SK-N-SH (cell line): ENCODE results near the gene FSD2. TPM values are rescaled to one million over a fixed set of nuclear protein-coding genes. Genes with fewer than 3 reads are reported as not detected.

Experiments
- CTCF ChIA-PET: fragments of 300-600, 350-600 bp; formaldehyde crosslinking; extraction: SDS; loops from one replicate; lab custom pipeline; 2021; lab: Yijun Ruan, JAX
- POLR2A ChIA-PET: fragments of 350-600 bp; sonication (Branson Sonifier 250); formaldehyde crosslinking; extraction: SDS; loops from one replicate; lab custom pipeline; 2020; ENCODE audit warnings: antibody characterized with exemption, inconsistent platforms; lab: Yijun Ruan, JAX
- DNase-seq: peaks from one replicate; pipeline ENCODE4 v3.0.0; 2012
- H2AFZ ChIP-seq: fragments of 200-600 bp; sonication (generic); 2 replicates; pipeline ENCODE4 v1.8.1; 2016; ENCODE audit warnings: antibody characterized with exemption, mild to moderate bottlenecking, low read depth
- H3F3A ChIP-seq: fragments of 200-600 bp; sonication (generic); replicated peaks from 2 replicates; pipeline ENCODE3; 2016; ENCODE audit warnings: antibody characterized with exemption, mild to moderate bottlenecking; ENCODE audit not compliant: insufficient read depth
- H3K27ac ChIP-seq, 2 experiments: fragments of 200-500 bp in 1 of 2; fragments of 200-600 bp in 1 of 2; sonication (Bioruptor generic) in 1 of 2; sonication (generic), shearing (Covaris generic) in 1 of 2; 2 replicates each; pipeline versions ENCODE4 v1.5.1 to v1.6.1; 2014 to 2016; ENCODE audit warnings: low read depth in 2 of 2, inconsistent platforms in 1 of 2, low read length in 1 of 2, mild to moderate bottlenecking in 1 of 2, mixed read lengths in 1 of 2
- H3K27me3 ChIP-seq: fragments of 200-600 bp; sonication (generic), shearing (Covaris generic); 2 replicates; pipeline ENCODE4 v1.6.1; 2016; ENCODE audit warnings: mixed run types; ENCODE audit not compliant: insufficient read depth
- H3K36me3 ChIP-seq, 2 experiments: fragments of 200-500 bp in 1 of 2; fragments of 200-600 bp in 1 of 2; sonication (Bioruptor generic) in 1 of 2; sonication (generic) in 1 of 2; replicated peaks in 1 of 2; 2 replicates each; pipeline versions ENCODE3 to v1.5.1; 2014 to 2016; ENCODE audit warnings: low read length in 1 of 2, mild to moderate bottlenecking in 1 of 2; ENCODE audit not compliant: insufficient read depth in 2 of 2, control insufficient read depth in 1 of 2
- H3K4me1 ChIP-seq, 2 experiments: fragments of 200-500 bp in 1 of 2; fragments of 200-600 bp in 1 of 2; sonication (Bioruptor generic) in 1 of 2; sonication (generic), shearing (Covaris generic) in 1 of 2; 2 replicates each; pipeline versions ENCODE4 v1.5.1 to v1.6.1; 2014 to 2016; ENCODE audit warnings: low read depth in 1 of 2, low read length in 1 of 2, mixed run types in 1 of 2; ENCODE audit not compliant: insufficient read depth in 2 of 2, control insufficient read depth in 1 of 2
- H3K4me2 ChIP-seq: fragments of 200-600 bp; sonication (generic), shearing (Covaris generic); 2 replicates; pipeline ENCODE4 v1.6.1; 2017; ENCODE audit warnings: mixed run types
- H3K4me3 ChIP-seq, 2 experiments: fragments of 200-500 bp in 1 of 2; fragments of 200-600 bp in 1 of 2; sonication (Bioruptor generic) in 1 of 2; sonication (generic), shearing (Covaris generic) in 1 of 2; 2 replicates each; pipeline versions ENCODE4 v1.5.1 to v1.8.1; 2014 to 2016; ENCODE audit warnings: low read depth in 2 of 2, inconsistent platforms in 1 of 2, low read length in 1 of 2, mild to moderate bottlenecking in 1 of 2, mixed read lengths in 1 of 2, moderate library complexity in 1 of 2
- H3K79me2 ChIP-seq: fragments of 200-600 bp; sonication (generic); 2 replicates; pipeline ENCODE4 v1.8.1; 2017; ENCODE audit warnings: mild to moderate bottlenecking; ENCODE audit not compliant: insufficient read depth
- H3K9ac ChIP-seq: fragments of 200-600 bp; sonication (generic); 2 replicates; pipeline ENCODE4 v1.6.1; 2017; ENCODE audit warnings: mixed run types
- H3K9me2 ChIP-seq: fragments of 200-600 bp; sonication (generic); 2 replicates; pipeline ENCODE4 v1.6.1; 2017; ENCODE audit warnings: mixed run types
- H3K9me3 ChIP-seq: fragments of 200-600 bp; sonication (generic); 2 replicates; pipeline ENCODE4 v1.6.1; 2017; ENCODE audit warnings: mixed run types, mild to moderate bottlenecking, moderate library complexity
- H4K20me1 ChIP-seq: fragments of 200-600 bp; sonication (generic); 2 replicates; pipeline ENCODE4 v1.6.1; 2017; ENCODE audit warnings: mild to moderate bottlenecking, mixed run types; ENCODE audit not compliant: insufficient read depth
- EZH2phosphoT487 ChIP-seq: fragments of 200-600 bp; sonication (generic); IDR thresholded peaks from 2 replicates; pipeline ENCODE4 v1.6.1; 2017; ENCODE audit warnings: low read depth, mixed run types, mild to moderate bottlenecking, antibody characterized with exemption, moderate library complexity, borderline replicate concordance
- FOXJ3 ChIP-seq: sonication (generic); formaldehyde crosslinking; IDR thresholded peaks from 2 replicates; pipeline ENCODE4 v1.5.1; 2020; ENCODE audit warnings: mild to moderate bottlenecking, missing genetic modification reagents
- GABPA ChIP-seq: IDR thresholded peaks from 2 replicates; pipeline ENCODE4 v1.4.0; 2012; ENCODE audit warnings: low read depth, mild to moderate bottlenecking
- GATA2 ChIP-seq: sonication (generic); formaldehyde crosslinking; IDR thresholded peaks from 2 replicates; pipeline ENCODE4 v1.5.0; 2020; ENCODE audit warnings: mild to moderate bottlenecking, missing genetic modification reagents
- JUND ChIP-seq: IDR thresholded peaks from 2 replicates; pipeline ENCODE4 v1.4.0; 2012
- MEF2A ChIP-seq: IDR thresholded peaks from 2 replicates; pipeline ENCODE4 v1.4.0; 2012; ENCODE audit warnings: low read depth, borderline replicate concordance
- MXI1 ChIP-seq: IDR thresholded peaks from 2 replicates; pipeline ENCODE4 v1.6.1; 2012; ENCODE audit warnings: mild to moderate bottlenecking, low read depth, low read length, improper control_type of control experiment
- NFIC ChIP-seq: IDR thresholded peaks from 2 replicates; pipeline ENCODE4 v1.4.0; 2012; ENCODE audit warnings: borderline replicate concordance
- NRF1 ChIP-seq: IDR thresholded peaks from 2 replicates; pipeline ENCODE4 v1.6.1; 2012; ENCODE audit warnings: low read depth, mild to moderate bottlenecking, low read length
- SIN3A ChIP-seq: IDR thresholded peaks from 2 replicates; pipeline ENCODE4 v1.6.1; 2012; ENCODE audit warnings: low read depth, mild to moderate bottlenecking, low read length, moderate library complexity, borderline replicate concordance
- YY1 ChIP-seq: IDR thresholded peaks from 2 replicates; pipeline ENCODE4 v1.4.0; 2012; ENCODE audit warnings: low read depth, mild to moderate bottlenecking
- WGBS: methylation state at CpG from one replicate; pipeline ENCODE4 v1.1.6; 2017; ENCODE audit warnings: low lambda C conversion rate; 5-methylcytosine and 5-hydroxymethylcytosine counted together
- polyA plus RNA-seq, 3 experiments: library from polyadenylated mRNA; depleted of rRNA; stranded (reverse); fragments of >200 nt; gene quantifications; 2 replicates each; pipeline ENCODE4 v1.2.3, GENCODE V29; 2012
- TF ChIP-seq, protein P1 (sequence below): IDR thresholded peaks from 2 replicates; pipeline ENCODE4 v1.4.0; 2012; ENCODE audit warnings: low read depth, borderline replicate concordance
- TF ChIP-seq, protein P2 (sequence below): fragments of 200-600 bp; sonication (generic); IDR thresholded peaks from 2 replicates; pipeline ENCODE4 v1.6.1; 2017; ENCODE audit warnings: antibody characterized with exemption, mild to moderate bottlenecking, moderate library complexity
- TF ChIP-seq, protein P3 (sequence below): IDR thresholded peaks from 2 replicates; pipeline ENCODE4 v1.4.0; 2012; ENCODE audit warnings: low read depth
- TF ChIP-seq, protein P4 (sequence below): IDR thresholded peaks from 2 replicates; pipeline ENCODE4 v1.6.1; 2012; ENCODE audit warnings: mild to moderate bottlenecking, low read depth, low read length, moderate library complexity
- TF ChIP-seq, protein P5 (sequence below): fragments of 150-350 bp; IDR thresholded peaks from 2 replicates; pipeline ENCODE4 v1.6.1; 2016; ENCODE audit warnings: mild to moderate bottlenecking, low read depth, low read length

Gene FSD2
- polyA plus RNA-seq, 1 of the 3 experiments (the other 2 are of a cell fraction): not detected

DNA sequence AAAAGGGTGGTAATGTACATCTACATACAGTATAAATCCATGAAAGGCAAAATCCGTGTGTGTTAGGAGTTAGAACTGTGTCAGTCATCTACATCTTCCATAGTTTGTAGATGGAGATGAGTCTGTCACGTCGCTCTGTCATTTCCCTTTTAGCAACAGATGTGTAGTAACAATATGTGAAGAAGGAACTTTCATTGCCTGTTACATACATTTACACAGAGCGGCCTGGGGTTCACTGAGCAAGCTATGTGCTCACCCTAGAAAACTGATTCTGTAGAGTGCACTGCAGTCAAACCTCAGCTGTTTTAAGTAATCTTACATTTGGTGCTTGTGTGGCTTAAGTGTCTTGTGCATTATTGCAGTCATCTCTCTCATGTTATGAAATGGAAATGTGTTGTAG is 54.6 kb downstream of the FSD2 start:
- TF ChIP-seq, protein P1, sequence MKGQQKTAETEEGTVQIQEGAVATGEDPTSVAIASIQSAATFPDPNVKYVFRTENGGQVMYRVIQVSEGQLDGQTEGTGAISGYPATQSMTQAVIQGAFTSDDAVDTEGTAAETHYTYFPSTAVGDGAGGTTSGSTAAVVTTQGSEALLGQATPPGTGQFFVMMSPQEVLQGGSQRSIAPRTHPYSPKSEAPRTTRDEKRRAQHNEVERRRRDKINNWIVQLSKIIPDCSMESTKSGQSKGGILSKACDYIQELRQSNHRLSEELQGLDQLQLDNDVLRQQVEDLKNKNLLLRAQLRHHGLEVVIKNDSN: no peak
- TF ChIP-seq JUND (no peak), GATA2 (CRISPR knock-in tag) (no peak), GABPA (no peak), NFIC (no peak), EZH2phosphoT487 (no peak), MEF2A (no peak), NRF1 (no peak), SIN3A (no peak), YY1 (no peak), FOXJ3 (CRISPR knock-in tag) (no peak), MXI1 (no peak)
- TF ChIP-seq, protein P2, sequence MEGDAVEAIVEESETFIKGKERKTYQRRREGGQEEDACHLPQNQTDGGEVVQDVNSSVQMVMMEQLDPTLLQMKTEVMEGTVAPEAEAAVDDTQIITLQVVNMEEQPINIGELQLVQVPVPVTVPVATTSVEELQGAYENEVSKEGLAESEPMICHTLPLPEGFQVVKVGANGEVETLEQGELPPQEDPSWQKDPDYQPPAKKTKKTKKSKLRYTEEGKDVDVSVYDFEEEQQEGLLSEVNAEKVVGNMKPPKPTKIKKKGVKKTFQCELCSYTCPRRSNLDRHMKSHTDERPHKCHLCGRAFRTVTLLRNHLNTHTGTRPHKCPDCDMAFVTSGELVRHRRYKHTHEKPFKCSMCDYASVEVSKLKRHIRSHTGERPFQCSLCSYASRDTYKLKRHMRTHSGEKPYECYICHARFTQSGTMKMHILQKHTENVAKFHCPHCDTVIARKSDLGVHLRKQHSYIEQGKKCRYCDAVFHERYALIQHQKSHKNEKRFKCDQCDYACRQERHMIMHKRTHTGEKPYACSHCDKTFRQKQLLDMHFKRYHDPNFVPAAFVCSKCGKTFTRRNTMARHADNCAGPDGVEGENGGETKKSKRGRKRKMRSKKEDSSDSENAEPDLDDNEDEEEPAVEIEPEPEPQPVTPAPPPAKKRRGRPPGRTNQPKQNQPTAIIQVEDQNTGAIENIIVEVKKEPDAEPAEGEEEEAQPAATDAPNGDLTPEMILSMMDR: no peak
- TF ChIP-seq, protein P3, sequence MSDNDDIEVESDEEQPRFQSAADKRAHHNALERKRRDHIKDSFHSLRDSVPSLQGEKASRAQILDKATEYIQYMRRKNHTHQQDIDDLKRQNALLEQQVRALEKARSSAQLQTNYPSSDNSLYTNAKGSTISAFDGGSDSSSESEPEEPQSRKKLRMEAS: no peak
- TF ChIP-seq, protein P4, sequence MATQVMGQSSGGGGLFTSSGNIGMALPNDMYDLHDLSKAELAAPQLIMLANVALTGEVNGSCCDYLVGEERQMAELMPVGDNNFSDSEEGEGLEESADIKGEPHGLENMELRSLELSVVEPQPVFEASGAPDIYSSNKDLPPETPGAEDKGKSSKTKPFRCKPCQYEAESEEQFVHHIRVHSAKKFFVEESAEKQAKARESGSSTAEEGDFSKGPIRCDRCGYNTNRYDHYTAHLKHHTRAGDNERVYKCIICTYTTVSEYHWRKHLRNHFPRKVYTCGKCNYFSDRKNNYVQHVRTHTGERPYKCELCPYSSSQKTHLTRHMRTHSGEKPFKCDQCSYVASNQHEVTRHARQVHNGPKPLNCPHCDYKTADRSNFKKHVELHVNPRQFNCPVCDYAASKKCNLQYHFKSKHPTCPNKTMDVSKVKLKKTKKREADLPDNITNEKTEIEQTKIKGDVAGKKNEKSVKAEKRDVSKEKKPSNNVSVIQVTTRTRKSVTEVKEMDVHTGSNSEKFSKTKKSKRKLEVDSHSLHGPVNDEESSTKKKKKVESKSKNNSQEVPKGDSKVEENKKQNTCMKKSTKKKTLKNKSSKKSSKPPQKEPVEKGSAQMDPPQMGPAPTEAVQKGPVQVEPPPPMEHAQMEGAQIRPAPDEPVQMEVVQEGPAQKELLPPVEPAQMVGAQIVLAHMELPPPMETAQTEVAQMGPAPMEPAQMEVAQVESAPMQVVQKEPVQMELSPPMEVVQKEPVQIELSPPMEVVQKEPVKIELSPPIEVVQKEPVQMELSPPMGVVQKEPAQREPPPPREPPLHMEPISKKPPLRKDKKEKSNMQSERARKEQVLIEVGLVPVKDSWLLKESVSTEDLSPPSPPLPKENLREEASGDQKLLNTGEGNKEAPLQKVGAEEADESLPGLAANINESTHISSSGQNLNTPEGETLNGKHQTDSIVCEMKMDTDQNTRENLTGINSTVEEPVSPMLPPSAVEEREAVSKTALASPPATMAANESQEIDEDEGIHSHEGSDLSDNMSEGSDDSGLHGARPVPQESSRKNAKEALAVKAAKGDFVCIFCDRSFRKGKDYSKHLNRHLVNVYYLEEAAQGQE: no peak
- TF ChIP-seq, protein P5, sequence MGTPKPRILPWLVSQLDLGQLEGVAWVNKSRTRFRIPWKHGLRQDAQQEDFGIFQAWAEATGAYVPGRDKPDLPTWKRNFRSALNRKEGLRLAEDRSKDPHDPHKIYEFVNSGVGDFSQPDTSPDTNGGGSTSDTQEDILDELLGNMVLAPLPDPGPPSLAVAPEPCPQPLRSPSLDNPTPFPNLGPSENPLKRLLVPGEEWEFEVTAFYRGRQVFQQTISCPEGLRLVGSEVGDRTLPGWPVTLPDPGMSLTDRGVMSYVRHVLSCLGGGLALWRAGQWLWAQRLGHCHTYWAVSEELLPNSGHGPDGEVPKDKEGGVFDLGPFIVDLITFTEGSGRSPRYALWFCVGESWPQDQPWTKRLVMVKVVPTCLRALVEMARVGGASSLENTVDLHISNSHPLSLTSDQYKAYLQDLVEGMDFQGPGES: no peak
- TF ChIP-seq, all 33 proteins: peak for 0
- Histone ChIP-seq H3K9me2 (no peaks in the 10 kb centered on the region), H4K20me1 (peaks cover 13% of the 10 kb centered on the region), H3K36me3 (peaks cover 30 to 33% of the 10 kb centered on the region in 2 experiments), H3K79me2 (peaks cover 60% of the 10 kb centered on the region), H2AFZ (no peak overlapping the region), H3K27me3 (no peaks in the 10 kb centered on the region), H3F3A (peaks cover 8% of the 10 kb centered on the region), H3K27ac (peak overlapping the region in 1 of 2 experiments; percentile 67; a peak in 2 of 4 replicates), H3K4me3 (peak overlapping the region; percentile 83 to 84), H3K9me3 (no peaks in the 10 kb centered on the region), H3K9ac (peak overlapping the region; percentile 80), H3K4me1 (peaks cover 3 to 6% of the 10 kb centered on the region in 2 experiments; a peak in 2 of 4 replicates), H3K4me2 (peak overlapping the region; percentile 88)
- ChIA-PET POLR2A (interaction anchor here (1.1 to 3.5 kb wide), 4 partner anchors 16 to 212 kb away, joined by 3 to 35 read pairs (median 4); partner anchors contain the start of gene RPS17), CTCF (interaction anchor here (1.0 to 3.4 kb wide), 3 partner anchors 211 to 249 kb away, joined by 3 to 17 read pairs (median 5); partner anchors contain the start of gene RPS17)
- DNase-seq: no peak
- WGBS: 3% methylated on average over 4 of the region's 4 CpGs
